DND-41 (cell line): ENCODE measurements around the gene HKDC1.
"Not testable (repeated sequence)": the region's sequence is repeated elsewhere in the genome, so short reads cannot be mapped to it uniquely, and the experiment has no call there.

Source experiments
- ATAC-seq: fragments of 200-7000 bp; cut with Tn5 transposase; 3 replicates; pipeline ENCODE4 v1.9.1; 2021; ENCODE audit warnings: low read depth; ENCODE audit not compliant: insufficient read depth
- DNase-seq: peaks from one replicate; pipeline ENCODE4 v3.0.0-alpha.2; 2020
- H2AFZ ChIP-seq: 2 replicates; pipeline ENCODE4 v1.6.0; 2012; ENCODE audit warnings: low read depth, low read length
- H3K27ac ChIP-seq: 2 replicates; pipeline ENCODE4 v1.5.1; 2012; ENCODE audit warnings: low read length, inconsistent platforms
- H3K27me3 ChIP-seq: fragments of 200-600 bp; sonication (generic); 2 replicates; pipeline ENCODE4 v1.6.0; 2012; ENCODE audit warnings: low read length, mild to moderate bottlenecking, inconsistent platforms; ENCODE audit not compliant: insufficient read depth, poor library complexity
- H3K36me3 ChIP-seq: 2 replicates; pipeline ENCODE4 v1.5.1; 2012; ENCODE audit warnings: low read length, inconsistent platforms; ENCODE audit not compliant: insufficient read depth
- H3K4me1 ChIP-seq: 2 replicates; pipeline ENCODE4 v1.5.1; 2012; ENCODE audit warnings: mild to moderate bottlenecking, low read length; ENCODE audit not compliant: insufficient read depth
- H3K4me2 ChIP-seq: 2 replicates; pipeline ENCODE4 v1.6.0; 2012; ENCODE audit warnings: mild to moderate bottlenecking, moderate library complexity, low read length, inconsistent platforms; ENCODE audit not compliant: insufficient read depth
- H3K4me3 ChIP-seq, 2 experiments: fragments of 200-600 bp in 1 of 2; shearing (Covaris generic) in 1 of 2; 2 replicates each; pipeline ENCODE4 v1.5.1; 2012 to 2016; ENCODE audit warnings: inconsistent platforms in 2 of 2, low read length in 2 of 2, mild to moderate bottlenecking in 2 of 2, low read depth in 1 of 2, moderate library complexity in 1 of 2
- H3K79me2 ChIP-seq: 2 replicates; pipeline ENCODE4 v1.6.0; 2012; ENCODE audit warnings: low read length, inconsistent platforms; ENCODE audit not compliant: insufficient read depth
- H3K9ac ChIP-seq: 2 replicates; pipeline ENCODE4 v1.6.0; 2012; ENCODE audit warnings: low read depth, mild to moderate bottlenecking, inconsistent platforms, low read length, moderate library complexity
- H3K9me3 ChIP-seq: 2 replicates; pipeline ENCODE4 v1.5.1; 2012; ENCODE audit warnings: low read length, moderate library complexity, mild to moderate bottlenecking, inconsistent platforms; ENCODE audit not compliant: insufficient read depth, severe bottlenecking
- H4K20me1 ChIP-seq: 2 replicates; pipeline ENCODE4 v1.6.0; 2012; ENCODE audit warnings: low read length; ENCODE audit not compliant: insufficient read depth
- CTCF ChIP-seq: IDR thresholded peaks from 2 replicates; pipeline ENCODE4 v1.5.1; 2012; ENCODE audit warnings: borderline replicate concordance, low read length, moderate library complexity, mild to moderate bottlenecking; ENCODE audit not compliant: poor library complexity, severe bottlenecking; ENCODE audit errors: extremely low read depth
- EZH2 ChIP-seq: IDR thresholded peaks from 3 replicates; pipeline ENCODE4 v1.6.1; 2012; ENCODE audit warnings: borderline replicate concordance, low read depth, mild to moderate bottlenecking, moderate library complexity, low read length, inconsistent platforms; ENCODE audit not compliant: severe bottlenecking

HKDC1 gene

DNA sequence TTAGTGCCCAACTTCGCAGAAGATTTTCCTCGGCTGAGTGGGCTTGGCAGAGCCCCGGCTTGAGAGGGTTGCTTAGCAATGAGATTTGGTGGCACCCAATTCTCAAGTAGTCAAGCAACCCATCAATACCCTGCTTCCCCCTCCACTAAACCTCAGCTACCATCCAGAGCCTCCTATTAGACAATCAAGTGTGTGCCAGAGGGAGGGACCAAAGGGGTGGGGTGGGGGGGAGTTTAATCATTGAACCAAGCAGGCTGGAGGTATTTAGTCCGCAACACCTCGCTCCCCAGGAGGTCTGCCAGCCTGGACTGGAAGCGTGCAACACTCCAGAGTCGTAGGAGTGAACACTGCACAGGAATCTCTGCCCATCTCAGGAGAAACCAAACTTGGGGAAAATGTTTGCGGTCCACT is at the start of gene HKDC1:
TSS of gene HKDC1 (plus strand) at position 292 of the 411 bp plus-strand sequence. CDS start at position 396, 104 bp downstream.
- Histone ChIP-seq H3K9me3 (no peaks in the 10 kb centered on the region), H3K4me2 (no peak within 1 kb of the TSS), H3K79me2 (no peaks in the 10 kb centered on the region), H2AFZ (no peak within 1 kb of the TSS), H3K9ac (no peak within 1 kb of the TSS), H4K20me1 (no peaks in the 10 kb centered on the region), H3K27ac (no peak within 1 kb of the TSS; the same call in 1 of the 2 replicates), H3K36me3 (no peaks in the 10 kb centered on the region), H3K4me1 (peaks cover 43% of the 10 kb centered on the region), H3K4me3 (no peak within 1 kb of the TSS), H3K27me3 (no peaks in the 10 kb centered on the region)
- no peak for TF ChIP-seq EZH2
- TF ChIP-seq CTCF: no peak
- ATAC-seq (no peak), DNase-seq (no peak)

DNA sequence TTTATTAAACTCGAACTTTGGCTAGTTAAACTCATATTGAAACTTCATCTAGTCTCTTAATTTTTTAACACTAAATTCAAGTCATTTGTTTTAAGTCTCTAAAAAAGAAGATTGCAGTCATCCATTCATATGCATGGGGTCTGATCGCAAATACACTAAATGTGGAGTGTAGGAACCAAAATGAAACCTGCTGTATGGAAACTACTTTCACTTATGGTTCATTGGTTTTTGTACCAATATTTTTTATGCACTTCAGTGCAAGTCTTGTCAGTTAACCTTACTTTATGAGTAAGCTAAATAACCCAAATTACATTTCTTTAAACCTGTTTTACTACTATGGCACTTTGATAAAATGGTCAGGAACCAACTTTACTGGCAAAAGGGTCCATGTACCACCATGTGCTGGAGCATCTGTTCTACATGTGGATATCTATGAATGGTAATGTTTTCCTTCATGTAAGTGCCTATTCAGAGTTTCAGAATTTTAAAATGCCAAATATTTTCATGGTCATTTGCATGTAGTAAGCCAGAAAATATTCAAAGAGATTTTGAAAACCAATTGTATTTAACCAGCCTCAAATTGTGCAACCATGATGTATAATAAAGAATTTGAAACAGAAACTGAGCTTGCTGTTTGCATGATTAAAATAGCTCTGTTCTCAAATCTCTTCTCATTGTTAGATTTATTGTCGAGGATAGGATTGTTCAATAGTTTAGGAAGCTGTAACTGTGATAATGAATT is 47.7 kb upstream of the HKDC1 start:
- H3K27ac ChIP-seq: no peak overlapping the region
- H3K4me2 ChIP-seq: no peak overlapping the region
- no peaks in the 10 kb centered on the region for H4K20me1 ChIP-seq
- no peak for ATAC-seq
- no peaks in the 10 kb centered on the region for H3K27me3 ChIP-seq
- H3K9me3 ChIP-seq: no peaks in the 10 kb centered on the region
- H2AFZ ChIP-seq: no peak overlapping the region
- H3K9ac ChIP-seq: no peak overlapping the region
- no peak overlapping the region for H3K4me3 ChIP-seq
- no peak for DNase-seq
- no peaks in the 10 kb centered on the region for H3K4me1 ChIP-seq
- H3K79me2 ChIP-seq: no peaks in the 10 kb centered on the region
- H3K36me3 ChIP-seq: peaks cover 35% of the 10 kb centered on the region; the same call in 1 of the 2 replicates
- no peak for TF ChIP-seq EZH2
- no peak for TF ChIP-seq CTCF

- Histone ChIP-seq H3K79me2 (peaks cover 10% of the 10 kb centered on the region), H3K36me3 (peaks cover 26% of the 10 kb centered on the region), H3K4me1 (peaks cover 13% of the 10 kb centered on the region)
- DNase-seq, H3K9ac ChIP-seq, H3K9me3 ChIP-seq, ATAC-seq, H4K20me1 ChIP-seq, H2AFZ ChIP-seq, H3K27me3 ChIP-seq, H3K27ac ChIP-seq, H3K4me3 ChIP-seq, H3K4me2 ChIP-seq: not testable (repeated sequence)
Observed at GRCh38 chr10:69175326-69175725, 44.8 kb upstream of the HKDC1 start.

DNA sequence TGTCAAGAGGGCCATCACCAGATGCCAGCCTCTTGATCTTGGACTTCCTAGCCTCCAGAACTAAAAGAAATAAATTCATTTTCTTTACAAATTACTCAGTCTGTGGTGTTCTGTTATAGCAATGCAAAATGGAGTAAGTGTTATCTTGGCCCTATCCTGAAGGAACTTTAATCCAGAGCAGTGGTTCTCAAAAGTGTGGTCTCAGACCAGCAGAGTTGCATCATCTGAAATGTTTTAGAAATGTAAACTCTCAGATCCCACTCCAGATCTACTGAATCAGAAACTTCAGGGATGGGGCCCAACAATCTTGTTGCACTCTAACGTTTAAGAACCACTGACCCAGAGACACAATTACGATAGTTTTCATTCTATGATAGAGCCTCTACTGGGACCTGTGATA is 43.3 kb upstream of the HKDC1 start:
- Histone ChIP-seq H3K27ac (no peak overlapping the region), H3K4me2 (no peak overlapping the region), H3K9ac (no peak overlapping the region), H3K4me3 (no peak overlapping the region), H2AFZ (no peak overlapping the region), H3K36me3 (peaks cover 11% of the 10 kb centered on the region), H3K9me3 (no peaks in the 10 kb centered on the region), H3K79me2 (peaks cover 25% of the 10 kb centered on the region), H3K27me3 (no peaks in the 10 kb centered on the region), H4K20me1 (peaks cover 4% of the 10 kb centered on the region; the same call in 1 of the 2 replicates), H3K4me1 (peaks cover 25% of the 10 kb centered on the region)
- ATAC-seq (no peak), DNase-seq (no peak)
- TF ChIP-seq EZH2 (no peak), CTCF (no peak)
